ENCODE results near the gene ALKBH4.

The ALKBH4 gene

GRCh38 chr7:102468478-102469350, 4.1 kb upstream of the ALKBH4 start:
- peaks cover 53% of the 10 kb centered on the region for H3K36me3 ChIP-seq
- TF ChIP-seq CTCF (IDR thresholded peaks at IDR 0.05; ENCODE audit: low read depth, low read length) = no peak
- H3K9me3 ChIP-seq (ENCODE audit: severe bottlenecking) = no peaks in the 10 kb centered on the region
- no peak overlapping the region for H3K4me3 ChIP-seq (ENCODE audit: low read depth, low read length)
- H3K27ac ChIP-seq = no peak overlapping the region
- peak; percentile 7 for DNase-seq
- no peaks in the 10 kb centered on the region for H3K27me3 ChIP-seq (ENCODE audit: insufficient read depth, low read depth, severe bottlenecking)

GRCh38 chr7:102467581-102468477, 3.2 kb upstream of the ALKBH4 start:
- Histone ChIP-seq H3K4me3 (ENCODE audit: low read depth, low read length) (no peak overlapping the region), H3K27me3 (ENCODE audit: insufficient read depth, low read depth, severe bottlenecking) (no peaks in the 10 kb centered on the region), H3K27ac (no peak overlapping the region), H3K9me3 (ENCODE audit: severe bottlenecking) (no peaks in the 10 kb centered on the region), H3K36me3 (peaks cover 44% of the 10 kb centered on the region)
- no peak for TF ChIP-seq CTCF (IDR thresholded peaks at IDR 0.05; ENCODE audit: low read depth, low read length)
- no peak for DNase-seq

- Histone ChIP-seq H3K36me3 (peaks cover 35% of the 10 kb centered on the region), H3K27me3 (ENCODE audit: insufficient read depth, low read depth, severe bottlenecking) (no peaks in the 10 kb centered on the region), H3K9me3 (ENCODE audit: severe bottlenecking) (no peaks in the 10 kb centered on the region), H3K27ac (no peak overlapping the region), H3K4me3 (ENCODE audit: low read depth, low read length) (no peak overlapping the region)
- TF ChIP-seq CTCF (IDR thresholded peaks at IDR 0.05; ENCODE audit: low read depth, low read length) = no peak
- no peak for DNase-seq
These were observed 1.4 kb upstream of the ALKBH4 start for GRCh38 chr7:102466097-102466496.

- no peaks in the 10 kb centered on the region for H3K27me3 ChIP-seq (ENCODE audit: insufficient read depth, low read depth, severe bottlenecking)
- no peaks in the 10 kb centered on the region for H3K9me3 ChIP-seq (ENCODE audit: severe bottlenecking)
- DNase-seq = no peak
- H3K36me3 ChIP-seq = peaks cover 26% of the 10 kb centered on the region
- peak overlapping the region; percentile 91 for H3K4me3 ChIP-seq (ENCODE audit: low read depth, low read length)
- TF ChIP-seq CTCF (IDR thresholded peaks at IDR 0.05; ENCODE audit: low read depth, low read length) = no peak
- H3K27ac ChIP-seq = peak overlapping the region; percentile 79
These were observed 654 bp downstream of the ALKBH4 start for GRCh38 chr7:102463841-102464576.

GRCh38 chr7:102460467-102460866, 4.2 kb downstream of the ALKBH4 start:
- Histone ChIP-seq H3K27me3 (ENCODE audit: insufficient read depth, low read depth, severe bottlenecking) (no peaks in the 10 kb centered on the region), H3K9me3 (ENCODE audit: severe bottlenecking) (no peaks in the 10 kb centered on the region), H3K27ac (no peak overlapping the region), H3K4me3 (ENCODE audit: low read depth, low read length) (no peak overlapping the region), H3K36me3 (peaks cover 35% of the 10 kb centered on the region)
- TF ChIP-seq CTCF (IDR thresholded peaks at IDR 0.05; ENCODE audit: low read depth, low read length) = no peak
- no peak for DNase-seq
